A673 (cell line): ENCODE measurements around the gene KCP.

ENCODE experiments used
- CTCF ChIP-seq: fragments of 300-800, 200-600 bp; sonication (generic); conservative IDR thresholded peaks from 2 replicates; pipeline ENCODE4 v1.5.1; 2017; ENCODE audit warnings: low read depth, mild to moderate bottlenecking, antibody characterized with exemption, low read length, moderate library complexity, mixed read lengths
- EZH2 ChIP-seq: fragments of 200-600 bp; sonication (generic); IDR thresholded peaks from 2 replicates; pipeline ENCODE4 v1.6.1; 2017; ENCODE audit warnings: borderline replicate concordance, low read depth, mild to moderate bottlenecking, mixed read lengths, antibody characterized with exemption, low read length; ENCODE audit not compliant: poor library complexity, severe bottlenecking

- no peak for TF ChIP-seq CTCF
- no peak for TF ChIP-seq EZH2
Observed at GRCh38 chr7:128909625-128910568, 612 bp downstream of the KCP start.
